ENCODE measurements around the gene SLC6A13. TPM values are rescaled to one million over a fixed set of nuclear protein-coding genes. Genes with fewer than 3 reads are reported as not detected.

The SLC6A13 gene
- total and polyA plus RNA-seq, 2 of the 13 experiments (the other 11 are each of a cell fraction or from before 2014, with no cell fraction given): 0.05 to 0.15 TPM

DNA sequence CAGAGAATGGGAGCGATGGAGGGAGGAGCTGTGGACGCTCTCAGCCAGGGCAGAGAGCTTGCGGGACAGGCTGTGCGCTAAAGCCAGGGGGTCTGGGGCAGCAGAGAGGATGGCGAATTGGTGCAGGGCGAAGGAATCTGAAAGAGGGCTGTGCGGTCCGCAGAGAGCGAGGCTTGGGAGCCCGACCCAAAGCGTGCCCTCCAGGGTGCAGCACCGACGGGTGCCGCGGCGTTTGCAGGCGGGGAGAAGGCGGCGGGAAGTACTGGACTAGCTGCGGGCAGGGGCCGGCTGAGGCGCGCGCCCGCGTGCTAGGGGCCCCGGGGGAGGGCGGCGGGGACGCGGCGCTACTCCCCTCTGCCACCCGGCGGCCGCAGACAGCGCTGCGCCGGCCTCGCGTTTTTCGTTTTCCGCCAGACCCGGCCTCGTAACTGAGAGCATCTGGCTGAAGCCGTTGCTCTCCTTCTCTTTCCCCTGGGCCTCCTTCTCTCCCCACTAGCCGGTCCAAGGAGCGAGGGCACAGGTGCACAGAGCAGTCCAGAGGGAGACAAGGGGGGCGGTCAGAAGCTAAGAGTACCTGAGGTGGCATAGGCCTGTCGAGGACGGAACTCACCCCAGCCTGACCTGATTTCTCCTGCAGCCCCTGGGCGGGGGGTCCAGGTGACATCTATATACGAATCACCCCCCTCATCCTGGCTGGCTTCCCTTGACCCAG lies 73.6 kb downstream of the SLC6A13 start (continued):
- no peak for TF ChIP-seq SRSF9 (IDR thresholded peaks at IDR 0.05; ENCODE audit: borderline replicate concordance, insufficient read depth, low read depth, low read length, poor library complexity, severe bottlenecking)
- TF ChIP-seq, protein P1, sequence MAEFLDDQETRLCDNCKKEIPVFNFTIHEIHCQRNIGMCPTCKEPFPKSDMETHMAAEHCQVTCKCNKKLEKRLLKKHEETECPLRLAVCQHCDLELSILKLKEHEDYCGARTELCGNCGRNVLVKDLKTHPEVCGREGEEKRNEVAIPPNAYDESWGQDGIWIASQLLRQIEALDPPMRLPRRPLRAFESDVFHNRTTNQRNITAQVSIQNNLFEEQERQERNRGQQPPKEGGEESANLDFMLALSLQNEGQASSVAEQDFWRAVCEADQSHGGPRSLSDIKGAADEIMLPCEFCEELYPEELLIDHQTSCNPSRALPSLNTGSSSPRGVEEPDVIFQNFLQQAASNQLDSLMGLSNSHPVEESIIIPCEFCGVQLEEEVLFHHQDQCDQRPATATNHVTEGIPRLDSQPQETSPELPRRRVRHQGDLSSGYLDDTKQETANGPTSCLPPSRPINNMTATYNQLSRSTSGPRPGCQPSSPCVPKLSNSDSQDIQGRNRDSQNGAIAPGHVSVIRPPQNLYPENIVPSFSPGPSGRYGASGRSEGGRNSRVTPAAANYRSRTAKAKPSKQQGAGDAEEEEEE (CRISPR knock-in tag; IDR thresholded peaks at IDR 0.05; ENCODE audit: borderline replicate concordance): no peak
- TF ChIP-seq, protein P2, sequence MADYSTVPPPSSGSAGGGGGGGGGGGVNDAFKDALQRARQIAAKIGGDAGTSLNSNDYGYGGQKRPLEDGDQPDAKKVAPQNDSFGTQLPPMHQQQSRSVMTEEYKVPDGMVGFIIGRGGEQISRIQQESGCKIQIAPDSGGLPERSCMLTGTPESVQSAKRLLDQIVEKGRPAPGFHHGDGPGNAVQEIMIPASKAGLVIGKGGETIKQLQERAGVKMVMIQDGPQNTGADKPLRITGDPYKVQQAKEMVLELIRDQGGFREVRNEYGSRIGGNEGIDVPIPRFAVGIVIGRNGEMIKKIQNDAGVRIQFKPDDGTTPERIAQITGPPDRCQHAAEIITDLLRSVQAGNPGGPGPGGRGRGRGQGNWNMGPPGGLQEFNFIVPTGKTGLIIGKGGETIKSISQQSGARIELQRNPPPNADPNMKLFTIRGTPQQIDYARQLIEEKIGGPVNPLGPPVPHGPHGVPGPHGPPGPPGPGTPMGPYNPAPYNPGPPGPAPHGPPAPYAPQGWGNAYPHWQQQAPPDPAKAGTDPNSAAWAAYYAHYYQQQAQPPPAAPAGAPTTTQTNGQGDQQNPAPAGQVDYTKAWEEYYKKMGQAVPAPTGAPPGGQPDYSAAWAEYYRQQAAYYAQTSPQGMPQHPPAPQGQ (CRISPR knock-in tag; IDR thresholded peaks at IDR 0.05; ENCODE audit: borderline replicate concordance): no peak
- TF ChIP-seq ZNF3 (CRISPR knock-in tag; IDR thresholded peaks at IDR 0.05): no peak
- peak; percentile 26; the same call in 1 of the 2 replicates for TF ChIP-seq KDM2A (CRISPR knock-in tag; IDR thresholded peaks at IDR 0.05; ENCODE audit: borderline replicate concordance, low read depth)
- no peak for TF ChIP-seq GZF1 (CRISPR knock-in tag; IDR thresholded peaks at IDR 0.05)
- no peak for TF ChIP-seq RBFOX2 (IDR thresholded peaks at IDR 0.05; ENCODE audit: low read depth, low read length)
- TF ChIP-seq ZNF484 (CRISPR knock-in tag; IDR thresholded peaks at IDR 0.05; ENCODE audit: borderline replicate concordance, low read depth): no peak
- no peak for TF ChIP-seq MIER3 (CRISPR knock-in tag; IDR thresholded peaks at IDR 0.05; ENCODE audit: borderline replicate concordance)
- TF ChIP-seq NR3C1 (CRISPR knock-in tag; IDR thresholded peaks at IDR 0.05): no peak
- TF ChIP-seq, protein P3, sequence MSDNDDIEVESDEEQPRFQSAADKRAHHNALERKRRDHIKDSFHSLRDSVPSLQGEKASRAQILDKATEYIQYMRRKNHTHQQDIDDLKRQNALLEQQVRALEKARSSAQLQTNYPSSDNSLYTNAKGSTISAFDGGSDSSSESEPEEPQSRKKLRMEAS (IDR thresholded peaks at IDR 0.05): peak; percentile 65
- no peak for TF ChIP-seq CREBL2 (CRISPR knock-in tag; IDR thresholded peaks at IDR 0.05; ENCODE audit: borderline replicate concordance)
- TF ChIP-seq, protein P4, sequence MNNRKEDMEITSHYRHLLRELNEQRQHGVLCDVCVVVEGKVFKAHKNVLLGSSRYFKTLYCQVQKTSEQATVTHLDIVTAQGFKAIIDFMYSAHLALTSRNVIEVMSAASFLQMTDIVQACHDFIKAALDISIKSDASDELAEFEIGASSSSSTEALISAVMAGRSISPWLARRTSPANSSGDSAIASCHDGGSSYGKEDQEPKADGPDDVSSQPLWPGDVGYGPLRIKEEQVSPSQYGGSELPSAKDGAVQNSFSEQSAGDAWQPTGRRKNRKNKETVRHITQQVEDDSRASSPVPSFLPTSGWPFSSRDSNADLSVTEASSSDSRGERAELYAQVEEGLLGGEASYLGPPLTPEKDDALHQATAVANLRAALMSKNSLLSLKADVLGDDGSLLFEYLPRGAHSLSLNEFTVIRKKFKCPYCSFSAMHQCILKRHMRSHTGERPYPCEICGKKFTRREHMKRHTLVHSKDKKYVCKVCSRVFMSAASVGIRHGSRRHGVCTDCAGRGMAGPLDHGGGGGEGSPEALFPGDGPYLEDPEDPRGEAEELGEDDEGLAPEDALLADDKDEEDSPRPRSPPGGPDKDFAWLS (CRISPR knock-in tag; IDR thresholded peaks at IDR 0.05; ENCODE audit: borderline replicate concordance): no peak
- TF ChIP-seq ZNF572 (CRISPR knock-in tag; IDR thresholded peaks at IDR 0.05): no peak
- peak; percentile 45; the same call in 1 of the 2 replicates for TF ChIP-seq ZNF451 (CRISPR knock-in tag; IDR thresholded peaks at IDR 0.05)
- no peak for TF ChIP-seq ZNF138 (CRISPR knock-in tag; IDR thresholded peaks at IDR 0.05; ENCODE audit: low read depth)
- TF ChIP-seq ELF3 (CRISPR knock-in tag; IDR thresholded peaks at IDR 0.05): no peak
- no peak for TF ChIP-seq ZBTB3 (CRISPR knock-in tag; IDR thresholded peaks at IDR 0.05; ENCODE audit: borderline replicate concordance, low read depth)
- TF ChIP-seq TMF1 (CRISPR knock-in tag; IDR thresholded peaks at IDR 0.05; ENCODE audit: low read depth): no peak
- no peak for TF ChIP-seq ETV6 (CRISPR knock-in tag; conservative IDR thresholded peaks at IDR 0.05)
- TF ChIP-seq SALL1 (CRISPR knock-in tag; IDR thresholded peaks at IDR 0.05): peak; percentile 24; the same call in 1 of the 2 replicates
- TF ChIP-seq ZNF567 (CRISPR knock-in tag; IDR thresholded peaks at IDR 0.05; ENCODE audit: borderline replicate concordance): no peak
- no peak for TF ChIP-seq SNAPC2 (CRISPR knock-in tag; IDR thresholded peaks at IDR 0.05)
- no peak for TF ChIP-seq ZNF121 (CRISPR knock-in tag; IDR thresholded peaks at IDR 0.05)
- TF ChIP-seq ZNF777 (CRISPR knock-in tag; IDR thresholded peaks at IDR 0.05): peak; percentile 80
